Heart right ventricle (tissue), 16 donors: ENCODE results near the gene LAMA5. TPM values are rescaled to one million over a fixed set of nuclear protein-coding genes. Genes with fewer than 3 reads are reported as not detected.

Experiments used
- ATAC-seq, 8 donors: fragments of 200-7000 bp; cut with Tn5 transposase; one replicate each; pipeline ENCODE4 v1.9.1; 2020; ENCODE audit warnings: mild to moderate bottlenecking in 8 of 8, moderate library complexity in 8 of 8, moderate number of reproducible peaks in 1 of 8
- DNase-seq, 2 donors: peaks; one replicate each; pipeline ENCODE4 v3.0.0-alpha.2; 2020
- H3K27ac ChIP-seq, 10 donors: fragments of 200-600 bp; sonication (generic) in 2 of 10; one replicate each; pipeline versions ENCODE4 v1.5.0 to v1.8.0; 2020 to 2022; ENCODE audit warnings: mild to moderate bottlenecking in 3 of 10
- H3K27me3 ChIP-seq, 7 donors: fragments of 200-600 bp; one replicate each; pipeline ENCODE4 v1.8.0; 2021 to 2022; ENCODE audit warnings: mild to moderate bottlenecking in 2 of 7
- H3K36me3 ChIP-seq, 9 donors: fragments of 200-600 bp; sonication (generic) in 1 of 9; one replicate each; pipeline versions ENCODE4 v1.5.0 to v1.8.0; 2020 to 2022; ENCODE audit warnings: mild to moderate bottlenecking in 2 of 9
- H3K4me1 ChIP-seq, 9 donors: fragments of 200-600 bp; sonication (generic) in 1 of 9; one replicate each; pipeline versions ENCODE4 v1.5.0 to v1.8.0; 2020 to 2022; ENCODE audit warnings: mild to moderate bottlenecking in 4 of 9
- H3K4me3 ChIP-seq, 10 donors: fragments of 200-600 bp; sonication (generic) in 2 of 10; one replicate each; pipeline versions ENCODE4 v1.5.0 to v1.8.0; 2020 to 2022; ENCODE audit warnings: mild to moderate bottlenecking in 7 of 10, moderate library complexity in 2 of 10
- H3K9me3 ChIP-seq, 11 donors: fragments of 200-600 bp in 10 of 11; sonication (generic) in 2 of 11; one replicate each; pipeline versions ENCODE4 v1.5.0 to v1.8.0; 2013 to 2022; ENCODE audit warnings: mild to moderate bottlenecking in 2 of 11, control low read depth in 1 of 11, moderate library complexity in 1 of 11
- WGBS, 2 donors: extraction: QIAGEN DNeasy Blood & Tissue Kit; methylation state at CpG; one replicate each; pipeline ENCODE4 v1.1.7; 2013; ENCODE audit warnings: inconsistent platforms in 1 of 2; 5-methylcytosine and 5-hydroxymethylcytosine counted together
- intact Hi-C, 10 donors: fragments of 100-400 bp; cut with DNase I; formaldehyde crosslinking; loops; one replicate each; pipeline versions ENCODE4 v1.11.1 to v1.14.2; 2022
- polyA plus RNA-seq, 2 donors: library from polyadenylated mRNA; stranded (reverse); fragments of 200-250 nt; gene quantifications; one replicate each; pipeline ENCODE4 v1.2.3, GENCODE V29; 2013
- total RNA-seq, 10 donors: library from RNA; stranded (reverse); fragmentation: NEBNext Ultra II Directional in 3 of 10; extraction: Animal tissue kit (Norgen Biotek cat#: 25700) in 3 of 10; gene quantifications; one replicate each; pipeline versions ENCODE4 v1.2.1 to v1.2.4, GENCODE V29; 2021 to 2023
- TF ChIP-seq, protein P1 (sequence below), 9 donors: fragments of 200-600 bp; sonication (generic) in 2 of 9; IDR thresholded peaks; one replicate each; pipeline versions ENCODE4 v1.5.0 to v1.8.0; 2021 to 2022; ENCODE audit warnings: antibody characterized with exemption in 9 of 9, mild to moderate bottlenecking in 5 of 9, moderate library complexity in 1 of 9
- donor health status: Arrhythmogenic right ventricular cardiomyopathy.
- donor health status: ischemic (EF 13 %, LVEDD 7.1; RV severe dilation, severe dysfunction).
- donor health status: healthy with polysubstance abuse.
- donor health status: DM: no; HTN: yes; CAD: no.
- donor health status: DM: no; HTN: no; CAD: no.
- donor health status: ischemic (EF 25% LVEDD 6.9; RV normal size, moderate dysfunction).
- donor health status: ischemic (EF 25% LVEDD 5.7; RV mildly dilated, moderate dysfunction).
- donor health status: healthy.
- donor health status: DM: yes; HTN: yes; CAD: no.
- donor health status: Ischemic cardiomyopathy.
- donor health status: ischemic (EF 35%, LVEDD 5.7; RV mildly dilated, moderate dysfunction).
- donor health status: nonischemic (EF 11% LVEDD 7.7; RV severe dilation, severe dysfunction).
- donor health status: DM: yes; HTN: yes; CAD: no.
- donor health status: PGD.
- donor health status: ischemic (EF 29% LVEDD 5.4; RV normal size, mild dysfunction).
- donor health status: nonischemic (EF 23%, LVEDD 6.1; RV moderate dilation, normal function).

Gene LAMA5
- total and polyA plus RNA-seq, 12 donors = 53.9 to 358 (median 76.5) TPM

DNA sequence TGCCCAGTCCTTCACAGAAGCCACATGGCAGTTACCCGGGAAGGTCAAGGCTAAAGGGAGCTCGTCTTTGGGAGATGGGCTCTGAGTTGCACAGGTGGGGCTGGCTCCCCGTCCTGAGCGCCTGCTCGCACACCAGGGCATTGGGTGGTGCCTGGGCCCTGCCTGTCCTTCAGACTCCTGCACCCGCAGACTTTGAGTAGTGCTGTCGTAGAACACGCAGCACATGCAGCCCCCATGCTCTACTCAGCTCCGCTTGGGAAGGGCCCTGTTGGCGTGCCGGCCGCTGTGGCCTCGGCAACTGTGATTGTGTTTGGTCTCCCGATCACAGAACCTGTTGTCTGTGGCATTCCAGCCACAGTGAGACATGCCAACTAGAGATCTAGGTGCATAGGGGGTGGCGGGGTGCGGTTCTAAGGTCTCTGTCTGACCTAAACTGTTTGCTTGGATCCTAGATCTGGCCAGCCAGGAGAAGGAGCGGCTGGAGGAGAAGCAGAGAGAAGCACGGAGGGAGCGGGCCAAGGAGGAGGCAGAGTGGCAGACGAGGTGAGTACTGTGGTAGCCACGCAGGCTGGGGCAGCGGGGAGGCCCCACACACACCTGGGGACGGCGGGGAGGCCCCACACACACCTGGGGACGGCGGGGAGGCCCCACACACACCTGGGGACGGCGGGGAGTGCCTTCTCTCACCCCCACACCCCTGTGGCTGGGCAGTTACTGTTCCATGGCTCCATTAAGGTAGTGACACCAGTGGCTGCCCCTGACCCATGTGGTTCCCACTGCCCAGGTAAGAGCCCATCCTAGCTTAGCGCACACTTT is 75.7 kb downstream of the LAMA5 start:
- TF ChIP-seq, protein P1, sequence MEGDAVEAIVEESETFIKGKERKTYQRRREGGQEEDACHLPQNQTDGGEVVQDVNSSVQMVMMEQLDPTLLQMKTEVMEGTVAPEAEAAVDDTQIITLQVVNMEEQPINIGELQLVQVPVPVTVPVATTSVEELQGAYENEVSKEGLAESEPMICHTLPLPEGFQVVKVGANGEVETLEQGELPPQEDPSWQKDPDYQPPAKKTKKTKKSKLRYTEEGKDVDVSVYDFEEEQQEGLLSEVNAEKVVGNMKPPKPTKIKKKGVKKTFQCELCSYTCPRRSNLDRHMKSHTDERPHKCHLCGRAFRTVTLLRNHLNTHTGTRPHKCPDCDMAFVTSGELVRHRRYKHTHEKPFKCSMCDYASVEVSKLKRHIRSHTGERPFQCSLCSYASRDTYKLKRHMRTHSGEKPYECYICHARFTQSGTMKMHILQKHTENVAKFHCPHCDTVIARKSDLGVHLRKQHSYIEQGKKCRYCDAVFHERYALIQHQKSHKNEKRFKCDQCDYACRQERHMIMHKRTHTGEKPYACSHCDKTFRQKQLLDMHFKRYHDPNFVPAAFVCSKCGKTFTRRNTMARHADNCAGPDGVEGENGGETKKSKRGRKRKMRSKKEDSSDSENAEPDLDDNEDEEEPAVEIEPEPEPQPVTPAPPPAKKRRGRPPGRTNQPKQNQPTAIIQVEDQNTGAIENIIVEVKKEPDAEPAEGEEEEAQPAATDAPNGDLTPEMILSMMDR (IDR thresholded peaks at IDR 0.05) = no peak
- no peak for DNase-seq
- Histone ChIP-seq H3K27me3 (no peaks in the 10 kb centered on the region), H3K9me3 (no peaks in the 10 kb centered on the region), H3K36me3 (peaks cover 0 to 98% (median 59%) of the 10 kb centered on the region in 9 donors), H3K4me1 (peaks cover 3 to 15% (median 10%) of the 10 kb centered on the region in 9 donors), H3K27ac (no peak overlapping the region), H3K4me3 (no peak overlapping the region)
- ATAC-seq = peak in 2 of 8 donors; percentile 12 to 20
- intact Hi-C loops = no loop called here
- WGBS, 2 donors = 96% methylated on average over 29 of the region's 29 CpGs

DNA sequence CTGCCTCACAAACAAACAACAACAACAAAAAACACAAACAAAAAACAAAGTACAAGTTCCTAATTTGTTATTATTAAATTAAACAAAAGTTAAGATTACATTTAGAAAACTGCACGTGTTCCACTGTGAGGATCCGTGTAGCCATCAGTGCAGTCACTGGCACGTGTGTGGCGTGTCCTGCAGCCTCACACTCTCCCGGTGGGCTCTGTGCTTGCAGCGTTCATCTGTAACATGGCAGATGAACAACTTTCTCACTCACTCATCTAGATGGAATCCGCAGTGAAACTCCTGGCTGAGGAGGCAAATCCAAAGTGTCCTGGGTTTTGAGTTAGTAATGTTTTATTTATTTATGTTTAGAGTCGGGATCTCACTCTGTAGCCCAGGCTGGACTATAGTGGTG is 77.2 kb downstream of the LAMA5 start:
- H3K4me3 ChIP-seq = no peak overlapping the region
- WGBS, 2 donors = 92 to 93% methylated on average over 8 of the region's 8 CpGs
- no peak overlapping the region for H3K27ac ChIP-seq
- H3K27me3 ChIP-seq = no peaks in the 10 kb centered on the region
- H3K36me3 ChIP-seq = peaks cover 0 to 98% (median 44%) of the 10 kb centered on the region in 9 donors
- no peak for ATAC-seq
- intact Hi-C loops = loop anchor here in 2 of 10 donors (5.0 to 10.0 kb wide), 3 partner anchors 38 to 265 kb away; partner anchors contain the start of gene MTG2 (in 1 of the 2)
- H3K9me3 ChIP-seq = no peaks in the 10 kb centered on the region
- TF ChIP-seq, protein P1 (IDR thresholded peaks at IDR 0.05) = no peak
- peaks cover 9 to 31% (median 16%) of the 10 kb centered on the region in 9 donors for H3K4me1 ChIP-seq
- DNase-seq = no peak

DNA sequence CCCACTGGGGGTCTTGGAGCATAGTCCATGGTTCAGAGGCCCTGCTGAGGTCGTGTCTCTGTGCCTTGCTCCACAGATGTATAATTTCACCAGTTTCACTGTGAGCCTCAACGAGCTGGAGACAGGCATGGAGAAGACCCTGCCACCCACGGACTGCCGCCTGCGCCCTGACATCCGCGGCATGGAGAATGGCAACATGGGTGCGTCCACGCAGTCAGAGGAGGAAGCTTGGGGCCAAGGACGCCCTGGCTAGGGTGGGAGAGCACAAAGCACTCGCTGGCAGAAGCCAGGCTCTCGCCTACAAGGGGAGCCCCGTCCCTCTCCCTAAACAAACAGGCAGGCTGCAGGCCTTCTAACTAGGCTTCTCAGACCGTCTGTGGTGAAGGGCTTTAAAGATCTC is 78.0 kb downstream of the LAMA5 start:
- Histone ChIP-seq H3K4me3 (no peak overlapping the region), H3K9me3 (no peaks in the 10 kb centered on the region), H3K27ac (no peak overlapping the region), H3K27me3 (no peaks in the 10 kb centered on the region), H3K36me3 (peaks cover 0 to 98% (median 44%) of the 10 kb centered on the region in 9 donors), H3K4me1 (peaks cover 9 to 37% (median 17%) of the 10 kb centered on the region in 9 donors)
- DNase-seq = no peak
- no peak for ATAC-seq
- WGBS, 2 donors = 85 to 87% methylated on average over 14 of the region's 14 CpGs
- intact Hi-C loops = loop anchor here in 2 of 10 donors (5.0 to 10.0 kb wide), 3 partner anchors 37 to 264 kb away; partner anchors contain the start of gene MTG2 (in 1 of the 2)
- TF ChIP-seq, protein P1 (IDR thresholded peaks at IDR 0.05) = no peak

GRCh38 chr20:62288535-62289105 is 78.5 kb downstream of the LAMA5 start:
- WGBS, 2 donors = 91 to 92% methylated on average over 15 of the region's 15 CpGs
- H3K27ac ChIP-seq = no peak overlapping the region
- TF ChIP-seq, protein P1 (IDR thresholded peaks at IDR 0.05) = no peak
- no peak overlapping the region for H3K4me3 ChIP-seq
- peaks cover 9 to 42% (median 23%) of the 10 kb centered on the region in 9 donors for H3K4me1 ChIP-seq
- H3K9me3 ChIP-seq = no peaks in the 10 kb centered on the region
- H3K36me3 ChIP-seq = peaks cover 0 to 98% (median 49%) of the 10 kb centered on the region in 9 donors
- intact Hi-C loops = loop anchor here in 2 of 10 donors (5.0 to 10.0 kb wide), 3 partner anchors 36 to 264 kb away; partner anchors contain the start of gene MTG2 (in 1 of the 2)
- no peak for ATAC-seq
- no peak for DNase-seq
- H3K27me3 ChIP-seq = no peaks in the 10 kb centered on the region
